GM19328 (cell line): ENCODE measurements around the gene MRLN.

Experiments used
- ATAC-seq: cut with Tn5 transposase; IDR thresholded peaks from one replicate; pipeline ENCODE4 v1.9.1; 2021; ENCODE audit warnings: mild to moderate bottlenecking, moderate library complexity; ENCODE audit not compliant: unreplicated experiment

The MRLN gene

GRCh38 chr10:59706851-59707797 lies 46.1 kb downstream of the MRLN start:
- ATAC-seq: no peak

GRCh38 chr10:59705931-59706330 lies 47.3 kb downstream of the MRLN start:
- no peak for ATAC-seq

GRCh38 chr10:59704630-59705029 lies 48.6 kb downstream of the MRLN start:
- ATAC-seq: no peak

- ATAC-seq: no peak
Measured at GRCh38 chr10:59702347-59702746, 50.9 kb downstream of the MRLN start.

GRCh38 chr10:59700709-59701108 lies 52.5 kb downstream of the MRLN start:
- ATAC-seq: no peak

GRCh38 chr10:59698326-59698725 lies 54.9 kb downstream of the MRLN start:
- no peak for ATAC-seq

- no peak for ATAC-seq
Measured at GRCh38 chr10:59695637-59696036, 57.6 kb downstream of the MRLN start.

- no peak for ATAC-seq
Measured at GRCh38 chr10:59694936-59695335, 58.3 kb downstream of the MRLN start.

GRCh38 chr10:59692113-59692512 lies 61.1 kb downstream of the MRLN start:
- no peak for ATAC-seq

- no peak for ATAC-seq
Measured at GRCh38 chr10:59688921-59689351, 64.3 kb downstream of the MRLN start.

- ATAC-seq: no peak
Measured at GRCh38 chr10:59687657-59688056, 65.6 kb downstream of the MRLN start.
